Activated naive CD4-positive, alpha-beta T cell treated with anti-CD3 and anti-CD28 coated beads, Interleukin-2, amount 50 U/mL, for 24 hours (primary cell): ENCODE measurements around the gene KCNC4.
A peak's percentile ranks its signal among the peaks of the same experiment; 100 is the strongest.

Experiments
- H3K27ac Mint-ChIP-seq: one replicate; pipeline ENCODE4 v1.8.0; 2021; ENCODE audit warnings: mild to moderate bottlenecking, mixed read lengths
- H3K27me3 Mint-ChIP-seq: one replicate; pipeline ENCODE4 v1.8.0; 2021; ENCODE audit warnings: mixed read lengths
- H3K36me3 Mint-ChIP-seq: one replicate; pipeline ENCODE4 v1.8.0; 2021; ENCODE audit warnings: mixed read lengths
- H3K4me1 Mint-ChIP-seq: one replicate; pipeline ENCODE4 v1.8.0; 2021; ENCODE audit warnings: mixed read lengths
- H3K4me3 Mint-ChIP-seq: one replicate; pipeline ENCODE4 v1.8.0; 2021; ENCODE audit warnings: mild to moderate bottlenecking, mixed read lengths
- H3K9me3 Mint-ChIP-seq: one replicate; pipeline ENCODE4 v1.8.0; 2021; ENCODE audit warnings: mixed read lengths

Gene KCNC4

GRCh38 chr1:110245876-110246620, 35.9 kb downstream of the KCNC4 start:
- Mint-ChIP-seq H3K4me3 (no peak overlapping the region), H3K27ac (no peak overlapping the region), H3K36me3 (no peaks in the 10 kb centered on the region), H3K9me3 (no peaks in the 10 kb centered on the region), H3K4me1 (peaks cover 7% of the 10 kb centered on the region), H3K27me3 (no peaks in the 10 kb centered on the region)

GRCh38 chr1:110248746-110249145, 38.6 kb downstream of the KCNC4 start:
- Mint-ChIP-seq H3K4me1 (peaks cover 7% of the 10 kb centered on the region), H3K36me3 (no peaks in the 10 kb centered on the region), H3K27ac (no peak overlapping the region), H3K9me3 (no peaks in the 10 kb centered on the region), H3K27me3 (no peaks in the 10 kb centered on the region), H3K4me3 (no peak overlapping the region)

- Mint-ChIP-seq H3K27ac (no peak overlapping the region), H3K4me3 (no peak overlapping the region), H3K27me3 (no peaks in the 10 kb centered on the region), H3K4me1 (peaks cover 4% of the 10 kb centered on the region), H3K36me3 (no peaks in the 10 kb centered on the region), H3K9me3 (no peaks in the 10 kb centered on the region)
Measured at GRCh38 chr1:110249256-110249655, 39.1 kb downstream of the KCNC4 start.

- Mint-ChIP-seq H3K4me3 (no peak overlapping the region), H3K36me3 (no peaks in the 10 kb centered on the region), H3K4me1 (peaks cover 4% of the 10 kb centered on the region), H3K27me3 (no peaks in the 10 kb centered on the region), H3K9me3 (no peaks in the 10 kb centered on the region), H3K27ac (no peak overlapping the region)
Measured at GRCh38 chr1:110250008-110250407, 39.9 kb downstream of the KCNC4 start.

GRCh38 chr1:110250749-110251148, 40.6 kb downstream of the KCNC4 start:
- H3K4me3 Mint-ChIP-seq = no peak overlapping the region
- H3K4me1 Mint-ChIP-seq = peaks cover 12% of the 10 kb centered on the region
- H3K27me3 Mint-ChIP-seq = no peaks in the 10 kb centered on the region
- no peaks in the 10 kb centered on the region for H3K36me3 Mint-ChIP-seq
- no peaks in the 10 kb centered on the region for H3K9me3 Mint-ChIP-seq
- H3K27ac Mint-ChIP-seq = no peak overlapping the region

GRCh38 chr1:110253213-110253612, 43.1 kb downstream of the KCNC4 start:
- Mint-ChIP-seq H3K27me3 (no peaks in the 10 kb centered on the region), H3K4me3 (no peak overlapping the region), H3K9me3 (no peaks in the 10 kb centered on the region), H3K36me3 (no peaks in the 10 kb centered on the region), H3K27ac (peak overlapping the region; percentile 3), H3K4me1 (peaks cover 14% of the 10 kb centered on the region)

- Mint-ChIP-seq H3K4me3 (no peak overlapping the region), H3K36me3 (no peaks in the 10 kb centered on the region), H3K4me1 (peaks cover 14% of the 10 kb centered on the region), H3K27ac (no peak overlapping the region), H3K27me3 (no peaks in the 10 kb centered on the region), H3K9me3 (no peaks in the 10 kb centered on the region)
Measured at GRCh38 chr1:110254604-110255391, 44.7 kb downstream of the KCNC4 start.

GRCh38 chr1:110255392-110255787, 45.3 kb downstream of the KCNC4 start:
- Mint-ChIP-seq H3K9me3 (no peaks in the 10 kb centered on the region), H3K4me3 (no peak overlapping the region), H3K4me1 (peaks cover 14% of the 10 kb centered on the region)

GRCh38 chr1:110258734-110259133, 48.6 kb downstream of the KCNC4 start:
- no peaks in the 10 kb centered on the region for H3K9me3 Mint-ChIP-seq
- no peak overlapping the region for H3K4me3 Mint-ChIP-seq
- peaks cover 9% of the 10 kb centered on the region for H3K4me1 Mint-ChIP-seq
- no peak overlapping the region for H3K27ac Mint-ChIP-seq
- H3K27me3 Mint-ChIP-seq = no peaks in the 10 kb centered on the region
- H3K36me3 Mint-ChIP-seq = no peaks in the 10 kb centered on the region

More at GRCh38 chr1:110255392-110255787, 45.3 kb downstream of the KCNC4 start:
- Mint-ChIP-seq H3K27ac (no peak overlapping the region), H3K27me3 (no peaks in the 10 kb centered on the region), H3K36me3 (no peaks in the 10 kb centered on the region)

- Mint-ChIP-seq H3K27me3 (no peaks in the 10 kb centered on the region), H3K4me1 (peaks cover 9% of the 10 kb centered on the region), H3K27ac (no peak overlapping the region), H3K9me3 (no peaks in the 10 kb centered on the region), H3K36me3 (no peaks in the 10 kb centered on the region), H3K4me3 (no peak overlapping the region)
Measured at GRCh38 chr1:110259770-110260169, 49.7 kb downstream of the KCNC4 start.
